Effector CD8-positive, alpha-beta T cell (primary cell): Measurements from ENCODE around the gene MIDN.

Source experiments
- DNase-seq: peaks from one replicate; lab custom pipeline; 2025; lab: John Stamatoyannopoulos, UW

MIDN gene

DNA sequence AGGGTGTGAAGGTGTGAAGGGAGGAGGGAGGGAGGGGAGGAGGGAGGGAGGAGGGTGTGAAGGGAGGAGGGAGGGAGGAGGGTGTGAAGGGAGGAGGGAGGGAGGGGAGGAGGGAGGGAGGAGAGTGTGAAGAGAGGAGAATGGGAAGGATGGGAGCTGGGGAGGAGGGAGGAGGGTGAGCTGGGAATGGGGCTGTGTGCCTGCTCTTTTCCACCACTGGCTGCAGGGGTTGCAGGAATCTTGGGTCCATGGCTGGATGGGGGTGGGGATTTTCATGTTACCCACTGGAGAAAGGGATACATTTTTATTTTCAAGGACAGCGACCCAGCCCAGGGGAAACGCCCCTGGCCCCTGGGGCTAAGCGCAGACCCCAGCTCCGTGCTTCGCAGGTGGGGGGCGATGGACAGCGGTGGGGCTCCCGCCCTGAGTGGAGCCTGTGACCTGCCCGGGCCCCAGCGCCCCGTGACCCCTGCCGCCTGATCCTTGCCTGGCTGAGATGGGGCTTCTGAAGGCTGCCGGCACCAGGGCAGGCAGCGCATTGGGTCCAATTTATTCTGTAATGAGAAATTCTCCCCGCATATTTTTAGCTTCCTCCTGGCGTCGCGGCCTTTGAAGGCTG is 34.3 kb downstream of the MIDN start:
- no peak for DNase-seq

DNA sequence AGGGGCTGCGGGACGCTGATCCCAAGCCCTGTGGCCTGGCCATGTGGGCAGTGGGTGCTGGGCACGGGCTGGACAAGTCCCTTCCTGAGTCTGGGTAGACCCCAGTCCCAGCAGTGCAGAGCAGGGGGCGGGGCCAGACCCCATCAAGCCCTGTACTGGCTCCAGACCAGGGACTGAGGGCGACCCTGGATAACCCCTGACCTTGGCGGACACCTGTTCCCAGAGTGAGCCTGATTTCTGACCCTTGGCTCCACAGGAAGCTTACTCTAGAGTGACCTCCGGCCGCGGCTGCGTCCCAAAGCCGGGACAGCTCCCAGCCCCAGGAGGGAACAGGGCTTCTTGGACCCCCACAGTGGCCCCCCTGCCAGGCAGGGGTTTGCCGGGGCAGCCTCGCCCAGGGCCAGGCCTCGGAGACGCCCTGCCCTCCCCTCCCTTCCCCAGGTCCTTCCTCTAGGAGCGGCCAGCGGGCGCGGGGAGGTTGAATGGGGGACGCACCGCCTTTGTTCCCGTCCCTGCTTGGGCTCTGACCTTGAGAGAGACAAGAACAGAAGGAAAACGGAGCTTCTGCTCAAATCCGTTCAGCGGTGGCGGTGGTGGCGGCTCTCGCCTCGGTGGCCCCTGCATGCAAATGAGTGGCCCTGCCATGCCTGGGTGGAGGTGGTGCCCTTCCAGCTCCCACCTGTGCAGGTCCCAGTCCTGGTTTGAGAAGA is 35.0 kb downstream of the MIDN start:
- no peak for DNase-seq

DNA sequence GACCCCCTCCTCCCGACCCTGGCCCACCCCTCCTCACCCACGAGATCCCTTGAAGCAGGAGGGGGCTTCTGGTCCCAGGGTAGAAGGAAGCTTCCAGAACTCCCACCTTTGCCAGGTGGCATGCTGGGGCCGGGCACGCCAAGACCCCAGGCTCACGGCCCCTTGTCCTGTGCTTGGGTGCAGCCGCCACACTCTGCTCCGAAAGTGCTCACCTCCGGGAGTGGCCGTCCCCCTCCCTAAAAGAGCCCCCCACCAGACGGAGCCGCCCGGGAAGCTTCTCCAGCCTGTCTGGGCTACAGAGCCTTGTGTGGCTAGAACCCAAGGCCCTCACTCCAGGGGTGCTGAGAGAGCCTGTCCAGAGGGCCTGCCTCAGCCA is 35.5 kb downstream of the MIDN start:
- no peak for DNase-seq

- DNase-seq, result no peak
Measured at GRCh38 chr19:1284293-1284978, 36.1 kb downstream of the MIDN start.

GRCh38 chr19:1284979-1285736 is 36.8 kb downstream of the MIDN start:
- DNase-seq, result no peak

- DNase-seq, result no peak
Measured at GRCh38 chr19:1285737-1286360, 37.5 kb downstream of the MIDN start, which contains the start of gene EFNA2. EFNA2 (plus strand) TSS chr19:1285873; CDS start chr19:1286169, 296 bp downstream.

GRCh38 chr19:1286487-1287353 is 38.3 kb downstream of the MIDN start:
- DNase-seq, result no peak

DNA sequence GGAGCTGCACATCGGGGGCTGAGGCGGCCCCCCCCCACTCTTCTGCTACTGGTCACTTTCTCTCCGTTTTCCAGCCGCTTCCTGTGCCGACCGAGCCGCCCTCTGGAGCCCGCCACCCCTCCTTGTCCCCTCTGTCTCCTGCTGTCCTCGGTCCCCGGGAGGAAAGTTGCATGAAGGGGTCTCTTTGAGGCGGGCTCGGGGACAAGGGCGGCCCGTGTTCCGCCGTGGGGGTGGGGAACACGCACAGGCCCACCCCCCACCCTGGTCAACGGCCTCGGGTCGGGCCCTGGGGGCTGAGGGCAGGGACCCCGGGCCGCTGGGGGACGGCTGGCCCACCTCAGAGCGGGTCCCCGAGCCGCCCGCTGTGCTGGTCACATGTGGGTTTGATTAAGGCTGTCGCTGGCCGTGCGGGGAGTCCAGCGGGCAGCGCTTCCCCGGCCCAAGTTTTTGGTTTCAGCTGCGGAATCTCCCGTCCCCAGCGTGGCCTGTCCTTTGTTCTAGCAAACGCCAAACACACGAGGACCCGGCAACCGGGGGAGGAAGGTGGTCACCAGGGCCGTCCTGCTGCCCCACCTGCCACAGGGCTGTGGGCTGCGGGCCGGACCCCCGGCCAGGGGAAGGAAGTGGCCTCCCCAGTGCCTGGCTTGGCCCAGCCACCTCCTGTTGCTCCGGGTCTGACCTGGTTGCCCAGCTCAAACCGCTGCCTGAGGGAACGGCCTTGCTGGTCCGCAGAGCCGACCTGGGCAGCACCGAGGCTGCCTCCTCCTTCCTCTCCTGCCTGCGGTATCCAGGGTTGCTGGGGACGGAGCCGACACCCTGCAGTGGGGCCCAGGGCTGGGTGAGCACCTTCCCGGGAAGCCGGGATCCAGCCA is 39.2 kb downstream of the MIDN start:
- DNase-seq, result no peak

GRCh38 chr19:1288226-1288612 is 39.8 kb downstream of the MIDN start:
- no peak for DNase-seq

- no peak for DNase-seq
Measured at GRCh38 chr19:1288833-1289685, 40.7 kb downstream of the MIDN start.

DNA sequence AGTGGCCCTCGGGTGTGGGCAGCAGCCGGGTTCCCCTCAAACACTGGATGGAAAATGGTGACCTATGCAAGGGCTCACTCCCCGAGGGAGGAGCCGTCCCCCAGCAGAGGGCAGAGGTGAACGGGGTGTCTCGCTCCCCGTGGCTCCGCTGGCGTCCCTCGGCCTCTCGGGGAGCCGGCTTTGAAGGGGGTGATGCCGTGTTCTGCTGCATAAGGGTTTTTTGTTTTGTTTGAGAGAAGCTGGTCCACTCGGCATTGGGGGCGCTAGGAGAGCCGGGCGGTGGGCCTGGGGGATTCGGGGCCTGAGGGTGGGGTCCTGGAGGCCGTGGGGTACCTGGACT is 41.3 kb downstream of the MIDN start:
- no peak for DNase-seq

GRCh38 chr19:1290196-1290702 is 41.9 kb downstream of the MIDN start:
- DNase-seq, result no peak

- DNase-seq, result no peak
Measured at GRCh38 chr19:1290703-1291651, 42.6 kb downstream of the MIDN start.

DNA sequence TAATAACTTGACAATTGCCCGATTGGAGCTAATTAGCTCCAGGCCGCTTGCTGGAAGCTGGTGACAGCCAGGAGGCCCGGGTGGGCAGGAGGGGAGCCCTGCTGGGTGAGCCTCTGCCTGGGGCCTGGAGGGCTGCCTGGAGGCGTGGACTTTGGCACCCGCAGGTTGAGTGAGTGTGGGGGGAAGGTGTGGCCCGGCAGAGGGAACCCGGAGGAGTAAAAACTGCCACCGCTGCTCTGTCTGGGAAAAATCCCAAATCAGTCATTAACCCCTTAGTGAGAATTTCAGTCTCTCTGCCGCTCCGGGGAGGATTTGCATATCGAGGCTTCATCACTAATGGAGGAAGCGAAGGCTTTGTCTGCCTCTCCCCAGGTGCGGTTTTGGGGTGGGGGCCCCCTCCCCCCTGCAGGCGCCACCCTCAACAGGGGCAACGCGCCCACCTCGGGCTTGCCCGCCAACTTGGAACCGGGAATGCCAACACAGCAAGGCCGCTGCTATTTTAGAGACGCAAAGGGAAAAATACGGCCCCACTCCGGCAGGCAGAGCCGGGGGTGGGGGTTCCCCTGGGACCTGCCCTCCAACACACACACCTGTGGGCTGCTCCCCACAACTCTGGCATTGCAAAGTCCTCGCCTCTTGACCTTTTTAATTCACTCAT is 43.5 kb downstream of the MIDN start:
- no peak for DNase-seq

DNA sequence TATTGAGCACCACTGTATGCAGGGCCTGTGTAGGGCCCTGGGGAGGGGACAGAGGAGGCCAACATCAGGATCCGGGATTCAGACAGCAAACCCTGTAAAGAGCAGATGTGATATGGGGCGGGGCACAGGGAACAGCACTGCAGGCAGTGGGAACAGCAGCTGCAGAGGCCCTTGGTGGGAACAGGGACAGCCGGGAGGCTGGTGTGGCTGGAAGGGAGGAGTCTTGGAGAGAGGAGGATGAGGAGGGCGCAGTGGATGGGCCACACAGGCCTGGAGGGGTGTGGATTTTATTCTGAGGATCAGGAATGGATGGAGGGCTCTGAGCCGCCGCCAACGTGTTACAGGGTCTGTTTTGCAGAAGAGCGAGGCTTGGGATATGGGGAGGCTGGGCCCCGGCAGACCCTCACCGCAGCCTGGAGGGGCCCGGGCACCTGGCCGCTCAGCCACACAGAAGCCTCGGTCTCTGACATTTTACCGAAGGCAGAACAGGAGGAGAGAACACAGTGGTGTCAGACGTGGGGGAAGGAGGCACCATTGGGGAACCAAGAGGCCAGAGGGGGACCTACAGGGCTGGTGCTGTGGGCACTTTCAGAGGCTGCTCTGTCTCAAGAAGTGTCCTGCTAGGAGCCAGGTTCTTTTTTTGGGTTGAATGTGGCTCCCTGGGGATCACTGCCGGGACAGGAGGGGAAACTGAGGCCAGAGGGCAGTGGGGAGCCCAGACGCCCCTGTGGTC is 44.2 kb downstream of the MIDN start:
- no peak for DNase-seq

- DNase-seq, result no peak
Measured at GRCh38 chr19:1293782-1294604, 45.6 kb downstream of the MIDN start.
